GM21390 (cell line): ENCODE data around the gene TSPAN10.

Experiments used
- ATAC-seq: cut with Tn5 transposase; IDR thresholded peaks from one replicate; pipeline ENCODE4 v1.9.1; 2021; ENCODE audit not compliant: unreplicated experiment

The TSPAN10 gene

GRCh38 chr17:81685108-81685507, 48.1 kb downstream of the TSPAN10 start:
- no peak for ATAC-seq

GRCh38 chr17:81686614-81687013, 49.6 kb downstream of the TSPAN10 start:
- ATAC-seq = no peak

- ATAC-seq = no peak
Observed at GRCh38 chr17:81687770-81688541, 51.0 kb downstream of the TSPAN10 start.

GRCh38 chr17:81688616-81689015, 51.6 kb downstream of the TSPAN10 start:
- ATAC-seq = no peak

GRCh38 chr17:81690066-81690465, 53.1 kb downstream of the TSPAN10 start:
- no peak for ATAC-seq

- ATAC-seq = no peak
Observed at GRCh38 chr17:81690549-81690948, 53.6 kb downstream of the TSPAN10 start.

GRCh38 chr17:81691196-81691595, 54.2 kb downstream of the TSPAN10 start:
- ATAC-seq = no peak

GRCh38 chr17:81691608-81692007, 54.6 kb downstream of the TSPAN10 start:
- ATAC-seq = no peak

GRCh38 chr17:81693509-81694210, 56.7 kb downstream of the TSPAN10 start:
- no peak for ATAC-seq

GRCh38 chr17:81694810-81695209, 57.8 kb downstream of the TSPAN10 start:
- no peak for ATAC-seq

GRCh38 chr17:81695211-81695610, 58.2 kb downstream of the TSPAN10 start:
- ATAC-seq = no peak

GRCh38 chr17:81695801-81696200, 58.8 kb downstream of the TSPAN10 start:
- no peak for ATAC-seq

- ATAC-seq = no peak
Observed at GRCh38 chr17:81696218-81696941, 59.4 kb downstream of the TSPAN10 start.

GRCh38 chr17:81697261-81698044, 60.5 kb downstream of the TSPAN10 start:
- ATAC-seq = no peak
